HepG2 (cell line): ENCODE results near the gene ELN. TPM values are rescaled to one million over a fixed set of nuclear protein-coding genes. Genes with fewer than 3 reads are reported as not detected.

ENCODE experiments used
- polyA plus RNA-seq, 8 experiments: library from polyadenylated mRNA; depleted of rRNA in 3 of 8; stranded (reverse) in 7 of 8; unstranded in 1 of 8; fragments of >200 nt; fragmentation: Illumina TruSeq in 4 of 8; extraction: Trizol in 4 of 8; gene quantifications; 2 replicates each; pipeline versions ENCODE4 v1.2.1 to v1.2.3, GENCODE V29; 2011 to 2016; ENCODE audit warnings: low read depth in 4 of 8, missing spikeins in 1 of 8, mixed read lengths in 1 of 8; ENCODE audit not compliant: insufficient read depth in 1 of 8
- total RNA-seq, 5 experiments: library from RNA; depleted of rRNA; stranded (reverse); fragments of >200 nt; fragmentation: Illumina TruSeq; extraction: Trizol; gene quantifications; 2 replicates each; pipeline ENCODE4 v1.2.3, GENCODE V29; 2016; ENCODE audit warnings: low read depth in 1 of 5
- TF ChIP-seq, protein P1 (sequence below): sonication (generic); formaldehyde crosslinking; IDR thresholded peaks from 2 replicates; pipeline ENCODE4 v1.5.1; 2020; ENCODE audit warnings: mild to moderate bottlenecking, missing genetic modification reagents, moderate library complexity
- TF ChIP-seq, protein P2 (sequence below): sonication (generic); formaldehyde crosslinking; IDR thresholded peaks from 2 replicates; pipeline ENCODE4 v1.8.1; 2023; ENCODE audit warnings: mild to moderate bottlenecking, moderate library complexity, missing genetic modification reagents
- TF ChIP-seq, protein P3 (sequence below): IDR thresholded peaks from 2 replicates; pipeline ENCODE4 v1.6.1; 2016; ENCODE audit warnings: low read depth, control low read depth

ELN gene
- total and polyA plus RNA-seq, 2 of the 13 experiments (the other 11 are each of a cell fraction or from before 2014, with no cell fraction given), result 0.15 to 0.37 TPM

DNA sequence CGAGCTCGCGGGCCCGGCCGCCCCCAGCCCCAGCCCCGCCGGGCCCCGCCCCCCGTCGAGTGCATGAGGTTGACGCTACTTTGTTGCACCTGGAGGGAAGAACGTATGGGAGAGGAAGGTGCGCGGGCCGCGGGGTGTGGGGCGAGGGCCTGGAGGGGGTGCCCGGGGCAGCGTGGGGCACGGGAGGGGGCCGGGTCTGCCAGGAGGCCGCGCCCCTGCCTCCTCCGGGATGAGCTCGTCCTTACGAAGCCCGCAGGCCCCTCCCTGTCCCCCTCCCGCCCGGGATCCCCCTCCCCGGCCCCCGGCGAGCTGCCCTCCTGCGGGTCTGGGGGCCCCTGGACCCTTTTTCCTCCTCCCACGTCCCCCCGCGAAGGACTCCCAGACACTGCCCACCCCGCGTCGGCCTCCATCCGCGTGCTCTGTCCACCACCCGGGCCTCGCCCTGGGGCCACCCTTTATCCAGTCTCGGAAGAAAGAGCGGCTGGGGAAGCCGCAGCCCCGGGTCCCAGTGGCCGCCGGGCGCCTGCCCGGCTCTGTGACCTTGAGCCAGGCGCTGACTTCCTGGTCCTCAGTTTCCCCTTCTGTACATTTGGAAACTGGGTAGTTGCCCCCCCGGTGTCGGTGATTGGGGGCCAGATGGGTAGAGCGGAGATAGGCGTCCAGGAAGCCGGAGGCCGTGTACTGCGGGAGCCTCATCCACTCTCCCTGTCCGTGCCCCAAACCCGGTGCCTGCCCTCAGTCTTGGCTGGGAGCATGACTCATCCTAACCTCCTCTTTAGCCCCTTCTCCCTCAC, 56.2 kb downstream of the ELN start (continued):
- TF ChIP-seq, protein P1, sequence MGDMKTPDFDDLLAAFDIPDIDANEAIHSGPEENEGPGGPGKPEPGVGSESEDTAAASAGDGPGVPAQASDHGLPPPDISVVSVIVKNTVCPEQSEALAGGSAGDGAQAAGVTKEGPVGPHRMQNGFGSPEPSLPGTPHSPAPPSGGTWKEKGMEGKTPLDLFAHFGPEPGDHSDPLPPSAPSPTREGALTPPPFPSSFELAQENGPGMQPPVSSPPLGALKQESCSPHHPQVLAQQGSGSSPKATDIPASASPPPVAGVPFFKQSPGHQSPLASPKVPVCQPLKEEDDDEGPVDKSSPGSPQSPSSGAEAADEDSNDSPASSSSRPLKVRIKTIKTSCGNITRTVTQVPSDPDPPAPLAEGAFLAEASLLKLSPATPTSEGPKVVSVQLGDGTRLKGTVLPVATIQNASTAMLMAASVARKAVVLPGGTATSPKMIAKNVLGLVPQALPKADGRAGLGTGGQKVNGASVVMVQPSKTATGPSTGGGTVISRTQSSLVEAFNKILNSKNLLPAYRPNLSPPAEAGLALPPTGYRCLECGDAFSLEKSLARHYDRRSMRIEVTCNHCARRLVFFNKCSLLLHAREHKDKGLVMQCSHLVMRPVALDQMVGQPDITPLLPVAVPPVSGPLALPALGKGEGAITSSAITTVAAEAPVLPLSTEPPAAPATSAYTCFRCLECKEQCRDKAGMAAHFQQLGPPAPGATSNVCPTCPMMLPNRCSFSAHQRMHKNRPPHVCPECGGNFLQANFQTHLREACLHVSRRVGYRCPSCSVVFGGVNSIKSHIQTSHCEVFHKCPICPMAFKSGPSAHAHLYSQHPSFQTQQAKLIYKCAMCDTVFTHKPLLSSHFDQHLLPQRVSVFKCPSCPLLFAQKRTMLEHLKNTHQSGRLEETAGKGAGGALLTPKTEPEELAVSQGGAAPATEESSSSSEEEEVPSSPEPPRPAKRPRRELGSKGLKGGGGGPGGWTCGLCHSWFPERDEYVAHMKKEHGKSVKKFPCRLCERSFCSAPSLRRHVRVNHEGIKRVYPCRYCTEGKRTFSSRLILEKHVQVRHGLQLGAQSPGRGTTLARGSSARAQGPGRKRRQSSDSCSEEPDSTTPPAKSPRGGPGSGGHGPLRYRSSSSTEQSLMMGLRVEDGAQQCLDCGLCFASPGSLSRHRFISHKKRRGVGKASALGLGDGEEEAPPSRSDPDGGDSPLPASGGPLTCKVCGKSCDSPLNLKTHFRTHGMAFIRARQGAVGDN (CRISPR knock-in tag), result peak; percentile 62
- TF ChIP-seq, protein P2, sequence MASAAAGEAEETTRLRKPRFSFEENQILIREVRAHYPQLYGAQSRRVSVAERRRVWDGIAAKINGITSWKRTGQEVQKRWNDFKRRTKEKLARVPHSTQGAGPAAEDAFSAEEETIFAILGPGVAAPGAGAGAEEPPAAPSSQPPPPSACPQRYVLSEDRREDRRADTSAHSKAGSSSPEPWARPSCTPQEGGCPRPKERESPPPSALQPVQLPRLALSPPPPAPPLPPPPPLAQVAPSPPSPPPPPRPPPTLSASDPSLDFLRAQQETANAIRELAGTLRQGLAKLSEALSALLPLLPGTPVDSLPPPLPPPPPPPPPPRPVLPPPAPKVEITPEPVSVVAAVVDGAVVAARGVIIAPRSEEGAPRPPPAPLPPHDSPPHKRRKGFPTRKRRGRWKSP, result no peak
- TF ChIP-seq, protein P3, sequence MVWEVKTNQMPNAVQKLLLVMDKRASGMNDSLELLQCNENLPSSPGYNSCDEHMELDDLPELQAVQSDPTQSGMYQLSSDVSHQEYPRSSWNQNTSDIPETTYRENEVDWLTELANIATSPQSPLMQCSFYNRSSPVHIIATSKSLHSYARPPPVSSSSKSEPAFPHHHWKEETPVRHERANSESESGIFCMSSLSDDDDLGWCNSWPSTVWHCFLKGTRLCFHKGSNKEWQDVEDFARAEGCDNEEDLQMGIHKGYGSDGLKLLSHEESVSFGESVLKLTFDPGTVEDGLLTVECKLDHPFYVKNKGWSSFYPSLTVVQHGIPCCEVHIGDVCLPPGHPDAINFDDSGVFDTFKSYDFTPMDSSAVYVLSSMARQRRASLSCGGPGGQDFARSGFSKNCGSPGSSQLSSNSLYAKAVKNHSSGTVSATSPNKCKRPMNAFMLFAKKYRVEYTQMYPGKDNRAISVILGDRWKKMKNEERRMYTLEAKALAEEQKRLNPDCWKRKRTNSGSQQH (CRISPR knock-in tag), result 0 out of 2 replicates have a peak, but pooled peaks have one; percentile 40
